PC-9 (cell line): ENCODE data around the gene PTPN18. TPM values are rescaled to one million over a fixed set of nuclear protein-coding genes. Genes with fewer than 3 reads are reported as not detected.
A peak's percentile ranks its signal among the peaks of the same experiment; 100 is the strongest.
"Not testable (repeated sequence)": the region's sequence is repeated elsewhere in the genome, so short reads cannot be mapped to it uniquely, and the experiment has no call there.

Source experiments
- BruUV-seq: library from RNA; stranded (reverse); fragments of 400-500 nt; replicated peaks from 2 replicates; lab custom pipeline; 2021; lab: Mats Ljungman, UMichigan
- CTCF ChIA-PET: fragments of 300-600 bp; sonication (Branson Sonifier 250); formaldehyde crosslinking; loops from one replicate; lab custom pipeline; 2022; ENCODE audit warnings: antibody characterized with exemption; lab: Charles Lee
- POLR2A ChIA-PET: fragments of 300-600 bp; sonication (Branson Sonifier 250); formaldehyde crosslinking; loops from one replicate; lab custom pipeline; 2022; ENCODE audit warnings: antibody characterized with exemption; ENCODE audit not compliant: unreplicated experiment; lab: Charles Lee
- DNase-seq, 2 experiments: peaks; one replicate each; pipeline versions ENCODE4 v3.0.0 to v3.0.0-alpha.2; 2015 to 2022; ENCODE audit warnings: mixed read lengths in 1 of 2
- H2AFZ ChIP-seq: fragments of 200-600 bp; sonication (generic); 2 replicates; pipeline ENCODE4 v1.8.1; 2017; ENCODE audit warnings: antibody characterized with exemption
- H3F3A ChIP-seq: fragments of 200-600 bp; sonication (generic); 2 replicates; pipeline ENCODE4 v1.8.1; 2017; ENCODE audit warnings: antibody characterized with exemption, mild to moderate bottlenecking, low read depth; ENCODE audit not compliant: insufficient read depth
- H3K27ac ChIP-seq: fragments of 200-600 bp; sonication (generic); 2 replicates; pipeline ENCODE4 v1.6.1; 2016; ENCODE audit warnings: mixed run types
- H3K27me3 ChIP-seq: fragments of 200-600 bp; sonication (generic); 2 replicates; pipeline ENCODE4 v1.6.1; 2016; ENCODE audit warnings: low read depth, mixed run types; ENCODE audit not compliant: insufficient read depth
- H3K36me3 ChIP-seq: fragments of 200-600 bp; sonication (generic); 2 replicates; pipeline ENCODE4 v1.6.1; 2016; ENCODE audit warnings: low read depth, mixed run types
- H3K4me1 ChIP-seq: fragments of 200-600 bp; sonication (generic); replicated peaks from 2 replicates; pipeline ENCODE4 v1.6.1; 2016; ENCODE audit warnings: mixed run types; ENCODE audit not compliant: insufficient read depth
- H3K4me2 ChIP-seq: fragments of 200-600 bp; sonication (generic); 2 replicates; pipeline ENCODE4 v1.6.1; 2017; ENCODE audit warnings: mixed run types
- H3K4me3 ChIP-seq: fragments of 200-600 bp; sonication (generic); 2 replicates; pipeline ENCODE4 v1.6.1; 2016; ENCODE audit warnings: mixed run types
- H3K79me2 ChIP-seq: fragments of 200-600 bp; sonication (generic); 2 replicates; pipeline ENCODE4 v1.6.1; 2017; ENCODE audit warnings: low read depth, mixed run types
- H3K9me2 ChIP-seq: fragments of 200-600 bp; sonication (generic); 2 replicates; pipeline ENCODE4 v1.8.1; 2017; ENCODE audit warnings: mild to moderate bottlenecking; ENCODE audit not compliant: insufficient read depth
- H3K9me3 ChIP-seq: fragments of 200-600 bp; sonication (generic); 2 replicates; pipeline ENCODE4 v1.8.1; 2016; ENCODE audit warnings: low read depth; ENCODE audit not compliant: insufficient read depth
- H4K20me1 ChIP-seq: fragments of 200-600 bp; sonication (generic); 2 replicates; pipeline ENCODE4 v1.8.1; 2017; ENCODE audit not compliant: insufficient read depth
- CTCF ChIP-seq: fragments of 200-600 bp; sonication (generic); conservative IDR thresholded peaks from 2 replicates; pipeline ENCODE4 v1.6.1; 2017; ENCODE audit warnings: mixed run types, antibody characterized with exemption, mild to moderate bottlenecking, moderate library complexity
- EZH2 ChIP-seq: fragments of 200-600 bp; sonication (generic); IDR thresholded peaks from 2 replicates; pipeline ENCODE4 v1.8.0; 2017; ENCODE audit warnings: antibody characterized with exemption, low read depth
- intact Hi-C: fragments of 100-400 bp; cut with micrococcal nuclease; formaldehyde crosslinking; loops from one replicate; pipeline ENCODE4 v1.10.0; 2022; ENCODE audit not compliant: unreplicated experiment
- total RNA-seq: library from RNA; stranded (reverse); gene quantifications from 2 replicates; pipeline ENCODE4 v1.2.3, GENCODE V29; 2021

PTPN18 gene
- total RNA-seq, 1 experiment from 2014 or later = 55.9 TPM

- no TSS peak for BruUV-seq
- no peak overlapping the region for H3K27ac ChIP-seq
These were observed 37.6 kb downstream of the PTPN18 start for GRCh38 chr2:130393318-130393910.

GRCh38 chr2:130406280-130406679 lies 50.4 kb downstream of the PTPN18 start:
- H3K9me2 ChIP-seq, H3K79me2 ChIP-seq, intact Hi-C loops, H4K20me1 ChIP-seq, H3K27ac ChIP-seq, H3K4me2 ChIP-seq, BruUV-seq, DNase-seq, POLR2A ChIA-PET, H3K4me3 ChIP-seq, H3K4me1 ChIP-seq, CTCF ChIA-PET, H3K27me3 ChIP-seq, H3K36me3 ChIP-seq, H3K9me3 ChIP-seq, H3F3A ChIP-seq, H2AFZ ChIP-seq: not testable (repeated sequence)

More at GRCh38 chr2:130393318-130393910, 37.6 kb downstream of the PTPN18 start:
- Histone ChIP-seq H3K4me2 (0 out of 2 replicates have a peak overlapping the region, but pooled peaks have one; percentile 21), H4K20me1 (no peaks in the 10 kb centered on the region), H3K9me3 (no peaks in the 10 kb centered on the region), H2AFZ (no peak overlapping the region), H3K9me2 (no peaks in the 10 kb centered on the region), H3K79me2 (no peaks in the 10 kb centered on the region), H3K4me3 (no peak overlapping the region), H3K27me3 (peaks cover 7% of the 10 kb centered on the region), H3F3A (peaks cover 4% of the 10 kb centered on the region; the same call in 1 of the 2 replicates), H3K4me1 (peaks cover 15% of the 10 kb centered on the region; the same call in 1 of the 2 replicates), H3K36me3 (no peaks in the 10 kb centered on the region)
- CTCF ChIA-PET = no interaction called here
- intact Hi-C loops = loop anchor here (1.0 to 5.0 kb wide), 3 partner anchors 21 to 51 kb away; partner anchors contain the start of genes IMP4 and PTPN18
- POLR2A ChIA-PET = interaction anchor here (0.6 kb wide), 1 partner anchor 20 kb away, joined by 4 read pairs; no protein-coding TSS in a partner anchor
- peak; percentile 60 to 78 for DNase-seq
- TF ChIP-seq CTCF (no peak), EZH2 (no peak)

- H3K27ac ChIP-seq, H3K4me2 ChIP-seq, H4K20me1 ChIP-seq, H3K27me3 ChIP-seq, H3K9me3 ChIP-seq, BruUV-seq, H3K79me2 ChIP-seq, H3K36me3 ChIP-seq, DNase-seq, H2AFZ ChIP-seq, H3F3A ChIP-seq, H3K9me2 ChIP-seq, H3K4me3 ChIP-seq, POLR2A ChIA-PET, CTCF ChIA-PET, H3K4me1 ChIP-seq, intact Hi-C loops: not testable (repeated sequence)
These were observed 60.8 kb downstream of the PTPN18 start for GRCh38 chr2:130416693-130417092.

DNA sequence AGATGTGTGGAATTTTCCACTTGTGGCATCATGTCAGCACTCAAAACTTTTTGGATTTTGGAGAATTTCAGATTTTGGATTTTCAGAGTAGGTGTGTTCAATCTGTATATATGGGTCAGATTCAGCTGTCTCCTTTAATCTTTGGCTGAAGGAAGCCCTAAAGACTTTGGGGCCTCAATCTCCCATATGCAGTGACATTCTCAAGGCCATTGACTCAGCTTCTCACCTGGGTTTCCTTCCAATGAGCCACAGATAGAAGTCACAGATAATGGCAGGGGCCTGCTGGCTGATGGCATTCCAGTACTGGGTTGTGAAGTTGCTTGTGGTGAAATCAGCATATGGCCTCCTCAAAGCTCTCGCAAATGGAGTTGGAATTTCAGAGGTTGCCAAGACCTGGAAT lies 63.0 kb downstream of the PTPN18 start:
- H3K4me2 ChIP-seq, H3K36me3 ChIP-seq, H2AFZ ChIP-seq, CTCF ChIA-PET, H3F3A ChIP-seq, POLR2A ChIA-PET, H3K27me3 ChIP-seq, H3K27ac ChIP-seq, H3K9me2 ChIP-seq, DNase-seq, H3K9me3 ChIP-seq, intact Hi-C loops, H4K20me1 ChIP-seq, BruUV-seq, H3K79me2 ChIP-seq, H3K4me1 ChIP-seq, H3K4me3 ChIP-seq: not testable (repeated sequence)

Other genes with a start within 250 kb of the PTPN18 start
- not detected in 2 replicates for gene POTEF, start 226.8 kb upstream of the PTPN18 start, total RNA-seq
- gene CCDC74B, start 210.9 kb upstream of the PTPN18 start, total RNA-seq = 1.9 and 2.4 TPM in 2 replicates
- 77.9 and 84.1 TPM in 2 replicates for gene SMPD4, start 174.5 kb upstream of the PTPN18 start, total RNA-seq
- gene MZT2B, start 173.8 kb upstream of the PTPN18 start, total RNA-seq = 313 and 357 TPM in 2 replicates
- gene TUBA3E, start 157.6 kb upstream of the PTPN18 start, total RNA-seq = not detected in 2 replicates
- 76.8 and 82.6 TPM in 2 replicates for gene IMP4, start 13.2 kb upstream of the PTPN18 start, total RNA-seq
- gene POTEI, start 153.3 kb downstream of the PTPN18 start, total RNA-seq = not detected in 2 replicates
- not detected in 2 replicates for gene CFC1B, start 165.2 kb downstream of the PTPN18 start, total RNA-seq
- not detected in 2 replicates for gene CFC1, start 243.5 kb downstream of the PTPN18 start, total RNA-seq